GM12873 (cell line): ENCODE results near the gene MAP1B.

Source experiments
- TF ChIP-seq, protein P1 (sequence below): IDR thresholded peaks from 2 replicates; pipeline ENCODE4 v1.5.1; 2012; ENCODE audit warnings: low read depth, mild to moderate bottlenecking, moderate library complexity, low read length, control low read depth; ENCODE audit not compliant: insufficient read depth; ENCODE audit errors: missing control alignments

MAP1B gene

DNA sequence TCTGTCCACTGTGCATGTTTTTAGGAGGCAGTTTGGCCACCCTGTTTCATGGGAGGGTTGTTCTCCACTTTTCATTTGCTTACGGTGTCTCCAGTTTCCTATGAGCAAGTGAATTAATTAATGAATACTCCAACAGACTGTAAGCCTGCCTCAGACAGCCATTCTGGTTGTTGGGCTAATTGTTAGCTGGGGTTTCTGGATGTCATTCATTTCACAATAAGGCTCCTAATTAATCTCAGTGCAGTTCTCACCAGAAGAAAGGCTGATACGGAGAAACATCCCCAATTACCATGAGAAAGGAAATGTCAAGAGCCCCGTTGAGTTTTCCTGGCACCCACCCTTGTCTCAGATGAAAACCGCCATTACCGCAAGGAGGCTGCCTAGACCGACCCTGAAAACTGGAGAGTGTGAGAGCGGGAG, 75.8 kb downstream of the MAP1B start:
- TF ChIP-seq, protein P1, sequence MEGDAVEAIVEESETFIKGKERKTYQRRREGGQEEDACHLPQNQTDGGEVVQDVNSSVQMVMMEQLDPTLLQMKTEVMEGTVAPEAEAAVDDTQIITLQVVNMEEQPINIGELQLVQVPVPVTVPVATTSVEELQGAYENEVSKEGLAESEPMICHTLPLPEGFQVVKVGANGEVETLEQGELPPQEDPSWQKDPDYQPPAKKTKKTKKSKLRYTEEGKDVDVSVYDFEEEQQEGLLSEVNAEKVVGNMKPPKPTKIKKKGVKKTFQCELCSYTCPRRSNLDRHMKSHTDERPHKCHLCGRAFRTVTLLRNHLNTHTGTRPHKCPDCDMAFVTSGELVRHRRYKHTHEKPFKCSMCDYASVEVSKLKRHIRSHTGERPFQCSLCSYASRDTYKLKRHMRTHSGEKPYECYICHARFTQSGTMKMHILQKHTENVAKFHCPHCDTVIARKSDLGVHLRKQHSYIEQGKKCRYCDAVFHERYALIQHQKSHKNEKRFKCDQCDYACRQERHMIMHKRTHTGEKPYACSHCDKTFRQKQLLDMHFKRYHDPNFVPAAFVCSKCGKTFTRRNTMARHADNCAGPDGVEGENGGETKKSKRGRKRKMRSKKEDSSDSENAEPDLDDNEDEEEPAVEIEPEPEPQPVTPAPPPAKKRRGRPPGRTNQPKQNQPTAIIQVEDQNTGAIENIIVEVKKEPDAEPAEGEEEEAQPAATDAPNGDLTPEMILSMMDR, result no peak

DNA sequence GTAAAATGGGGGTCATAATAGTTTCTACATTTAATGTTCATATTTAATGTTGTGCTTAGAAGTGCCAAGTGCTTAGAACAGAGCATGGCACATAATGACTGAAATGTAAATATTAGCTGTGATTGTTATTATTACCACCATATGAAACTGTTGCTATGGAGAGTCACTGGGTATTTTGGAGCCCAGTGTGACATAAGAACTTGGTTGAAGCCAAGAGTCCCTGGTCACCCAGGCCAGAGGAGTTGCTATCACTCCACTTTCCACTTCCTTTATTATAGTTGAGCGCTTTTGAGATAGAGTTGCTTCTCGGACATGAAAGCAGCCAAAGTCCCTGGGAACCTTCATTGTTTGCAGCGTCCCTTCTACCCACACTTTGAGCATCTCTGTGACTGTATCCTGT, 77.1 kb downstream of the MAP1B start:
- TF ChIP-seq, protein P1, result no peak

DNA sequence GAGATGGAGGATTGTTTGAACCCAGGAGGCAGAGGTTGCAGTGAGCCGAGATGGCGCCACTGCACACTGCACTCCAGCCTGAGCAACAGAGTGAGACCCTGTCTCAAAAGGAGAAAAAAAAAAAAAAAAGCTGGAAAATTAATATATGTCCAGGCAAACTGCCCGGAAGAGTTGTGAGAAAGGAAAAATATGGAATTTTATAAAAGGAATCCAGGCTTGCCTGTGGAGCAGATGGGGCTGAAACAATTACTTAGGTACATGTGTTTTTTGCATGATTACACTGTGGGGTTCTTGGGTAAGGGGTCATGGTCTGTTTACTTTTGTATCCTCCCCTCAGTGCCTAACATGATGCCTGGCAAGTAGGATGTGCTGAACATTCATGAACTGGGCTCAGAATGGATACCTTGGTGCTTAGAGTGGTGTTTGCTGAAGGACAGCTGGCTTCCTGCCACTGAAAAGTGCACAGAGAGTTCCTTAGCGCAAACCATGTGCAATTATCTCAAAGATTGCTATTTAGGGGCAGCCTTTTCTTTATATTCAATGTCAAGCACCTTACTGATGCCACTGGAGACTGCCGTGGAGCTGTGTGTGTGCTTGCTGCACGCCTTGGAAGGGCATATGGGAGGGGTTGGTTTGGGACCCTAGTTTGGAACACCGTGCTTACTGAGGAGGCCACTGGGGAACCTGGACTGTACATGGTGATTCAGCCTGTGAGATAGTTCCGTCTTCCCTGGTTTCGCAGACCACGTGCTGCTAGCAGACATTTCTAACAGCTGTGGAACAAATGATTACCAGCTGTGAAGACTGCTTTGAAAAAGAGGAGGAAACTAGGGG, 78.4 kb downstream of the MAP1B start:
- TF ChIP-seq, protein P1, result no peak

DNA sequence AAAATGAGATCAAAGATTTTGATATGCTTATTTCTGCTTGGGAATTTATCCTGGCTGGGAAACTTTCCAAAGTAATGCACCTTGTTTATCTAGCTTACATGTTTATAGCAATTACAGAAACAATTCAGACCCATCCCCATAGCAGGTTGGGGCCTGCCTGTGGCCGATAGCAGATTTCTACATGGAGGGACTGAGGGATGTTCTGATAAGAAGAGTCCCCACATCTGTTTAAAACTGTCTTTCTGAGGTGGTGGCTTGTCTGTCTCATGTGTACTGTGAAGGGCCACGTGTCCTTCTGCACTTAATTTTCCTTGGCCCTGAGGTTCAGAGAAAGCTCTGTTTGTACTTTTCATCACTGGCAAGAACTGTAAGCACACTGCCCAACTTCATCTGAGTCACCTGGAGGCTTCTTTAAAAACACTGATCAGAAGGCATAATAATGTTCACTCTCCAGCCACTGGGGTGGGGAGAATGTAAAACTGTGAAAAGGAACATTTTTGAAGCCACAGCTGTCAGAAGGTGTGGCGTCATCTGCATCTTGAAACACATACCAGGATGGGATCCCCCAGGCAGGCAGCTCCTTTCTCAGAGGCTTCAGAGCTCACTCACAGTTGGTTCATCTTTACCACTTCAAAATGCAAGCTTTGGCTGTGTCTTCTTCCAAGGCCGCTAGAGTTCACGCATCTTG, 80.3 kb downstream of the MAP1B start:
- TF ChIP-seq, protein P1, result no peak

DNA sequence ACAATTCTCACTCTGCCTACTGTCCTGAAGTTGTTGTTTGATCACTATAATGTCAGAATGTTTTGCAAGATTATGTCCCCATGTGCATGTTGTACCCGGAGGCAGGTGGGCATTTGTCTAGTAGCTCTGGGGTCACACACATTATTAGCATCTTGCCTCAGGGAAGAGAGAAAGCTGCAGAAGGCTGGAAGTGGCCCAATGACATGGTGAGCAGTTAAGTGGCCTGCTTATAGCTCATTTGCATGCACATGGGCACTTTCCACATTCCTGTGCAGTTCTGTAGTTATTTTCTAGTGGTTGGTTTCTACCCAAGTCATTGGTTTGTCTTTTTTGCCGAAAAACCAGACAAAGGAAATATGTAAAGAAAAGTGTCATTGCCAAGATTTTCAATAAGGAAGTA, 80.9 kb downstream of the MAP1B start:
- TF ChIP-seq, protein P1, result no peak

DNA sequence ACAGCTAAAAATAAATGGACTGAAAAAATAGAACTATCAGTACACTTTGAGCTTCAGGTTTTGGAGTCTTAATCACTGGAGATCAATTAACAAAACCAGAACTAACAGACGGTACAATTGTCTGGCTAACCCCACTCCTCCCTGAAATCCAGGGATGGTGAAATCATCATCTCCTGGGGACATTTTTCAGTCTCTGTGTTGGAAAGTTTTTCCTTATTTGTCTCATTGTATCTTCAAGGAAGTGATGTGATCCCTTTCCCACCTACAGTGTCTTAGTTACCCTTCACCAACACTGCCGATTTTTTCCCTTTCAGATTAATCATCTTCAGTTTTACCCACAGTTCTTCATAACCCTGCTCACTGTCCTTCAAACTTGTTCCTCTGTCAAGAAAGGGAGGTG, 81.9 kb downstream of the MAP1B start:
- TF ChIP-seq, protein P1, result no peak

DNA sequence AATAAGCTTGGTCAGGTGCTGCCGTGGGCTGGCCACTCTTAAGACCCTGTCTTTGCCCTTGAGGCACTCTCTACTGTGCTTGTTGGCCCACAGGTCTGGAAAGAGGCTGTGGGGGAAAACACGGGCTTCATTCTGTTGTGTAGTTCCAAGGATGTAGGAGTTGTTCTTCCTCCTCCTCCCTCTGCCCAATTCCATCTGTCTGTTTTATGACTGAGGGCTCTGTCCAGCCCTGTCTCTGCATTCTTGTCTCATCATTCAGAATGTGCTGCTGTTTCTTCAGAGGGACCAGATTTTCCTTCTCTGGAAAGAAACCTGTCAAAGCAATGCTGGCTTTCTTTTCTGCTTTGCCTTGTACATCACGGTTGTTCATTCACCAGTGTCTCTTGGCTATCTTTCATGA, 84.1 kb downstream of the MAP1B start:
- TF ChIP-seq, protein P1, result no peak
